Astrocyte (in vitro differentiated cells and primary cell): ENCODE measurements around the gene INPP5J.

Experiments used
- EZH2 ChIP-seq: IDR thresholded peaks from 2 replicates; pipeline ENCODE4 v1.6.1; 2012; ENCODE audit warnings: mild to moderate bottlenecking, low read length, inconsistent platforms; ENCODE audit not compliant: insufficient read depth
- TF ChIP-seq, protein P1 (sequence below): IDR thresholded peaks from 2 replicates; pipeline ENCODE4 v1.5.1; 2011; ENCODE audit warnings: low read depth, mild to moderate bottlenecking, inconsistent platforms, low read length, moderate library complexity; ENCODE audit not compliant: insufficient read depth

DNA sequence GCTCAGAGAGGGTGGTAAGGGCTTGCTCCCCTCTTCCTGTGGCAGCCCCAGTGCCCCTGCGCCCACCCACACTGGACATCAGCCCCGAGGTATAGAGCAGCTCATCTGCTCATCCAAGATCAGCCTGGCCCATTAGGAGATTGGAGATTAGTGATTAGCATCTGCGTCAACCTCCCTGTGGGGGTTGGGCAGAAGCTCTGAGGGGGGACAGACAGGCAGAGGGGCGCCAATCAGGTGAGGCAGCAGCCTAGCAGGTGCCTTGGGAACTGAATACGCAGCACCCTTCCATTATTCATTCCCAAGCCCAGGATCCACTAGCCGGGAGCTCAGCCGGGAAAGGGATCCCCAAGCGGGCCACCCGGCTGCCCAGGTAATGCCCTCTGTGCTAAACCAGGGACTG is 30.6 kb upstream of the INPP5J start:
- TF ChIP-seq, protein P1, sequence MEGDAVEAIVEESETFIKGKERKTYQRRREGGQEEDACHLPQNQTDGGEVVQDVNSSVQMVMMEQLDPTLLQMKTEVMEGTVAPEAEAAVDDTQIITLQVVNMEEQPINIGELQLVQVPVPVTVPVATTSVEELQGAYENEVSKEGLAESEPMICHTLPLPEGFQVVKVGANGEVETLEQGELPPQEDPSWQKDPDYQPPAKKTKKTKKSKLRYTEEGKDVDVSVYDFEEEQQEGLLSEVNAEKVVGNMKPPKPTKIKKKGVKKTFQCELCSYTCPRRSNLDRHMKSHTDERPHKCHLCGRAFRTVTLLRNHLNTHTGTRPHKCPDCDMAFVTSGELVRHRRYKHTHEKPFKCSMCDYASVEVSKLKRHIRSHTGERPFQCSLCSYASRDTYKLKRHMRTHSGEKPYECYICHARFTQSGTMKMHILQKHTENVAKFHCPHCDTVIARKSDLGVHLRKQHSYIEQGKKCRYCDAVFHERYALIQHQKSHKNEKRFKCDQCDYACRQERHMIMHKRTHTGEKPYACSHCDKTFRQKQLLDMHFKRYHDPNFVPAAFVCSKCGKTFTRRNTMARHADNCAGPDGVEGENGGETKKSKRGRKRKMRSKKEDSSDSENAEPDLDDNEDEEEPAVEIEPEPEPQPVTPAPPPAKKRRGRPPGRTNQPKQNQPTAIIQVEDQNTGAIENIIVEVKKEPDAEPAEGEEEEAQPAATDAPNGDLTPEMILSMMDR: no peak
- no peak for TF ChIP-seq EZH2
